Endometrial microvascular endothelial cells (primary cell): ENCODE results near the gene IQGAP2. TPM values are rescaled to one million over a fixed set of nuclear protein-coding genes. Genes with fewer than 3 reads are reported as not detected.

Source experiments
- in situ Hi-C: cut with HindIII; loops from 2 replicates; pipeline ENCODE4 v1.10.0; 2017; ENCODE audit warnings: low sequenced_read_pairs, low pct_unique_long_range_greater_than_20kb; ENCODE audit errors: inconsistent ontology term
- total RNA-seq: library from RNA; depleted of rRNA; stranded (reverse); fragments of >200 nt; gene quantifications from one replicate; pipeline ENCODE4 v1.2.3, GENCODE V29; 2015; ENCODE audit errors: inconsistent ontology term

IQGAP2 gene
- total RNA-seq, 1 donor from 2014 or later: 0.09 TPM

GRCh38 chr5:76383126-76383832 lies 19.8 kb upstream of the IQGAP2 start:
- in situ Hi-C loops: no loop called here

- in situ Hi-C loops: no loop called here
Measured at GRCh38 chr5:76384189-76384588, 18.9 kb upstream of the IQGAP2 start.

GRCh38 chr5:76384705-76385104 lies 18.4 kb upstream of the IQGAP2 start:
- in situ Hi-C loops: no loop called here

GRCh38 chr5:76385540-76385939 lies 17.5 kb upstream of the IQGAP2 start:
- in situ Hi-C loops: no loop called here

GRCh38 chr5:76386360-76386759 lies 16.7 kb upstream of the IQGAP2 start:
- in situ Hi-C loops: no loop called here

GRCh38 chr5:76388236-76388635 lies 14.8 kb upstream of the IQGAP2 start:
- in situ Hi-C loops: no loop called here

- in situ Hi-C loops: no loop called here
Measured at GRCh38 chr5:76388791-76389512, 14.1 kb upstream of the IQGAP2 start.

GRCh38 chr5:76389513-76390154 lies 13.5 kb upstream of the IQGAP2 start:
- in situ Hi-C loops: no loop called here

GRCh38 chr5:76391014-76391413 lies 12.1 kb upstream of the IQGAP2 start:
- in situ Hi-C loops: no loop called here

- in situ Hi-C loops: no loop called here
Measured at GRCh38 chr5:76393035-76393680, 9.9 kb upstream of the IQGAP2 start.

GRCh38 chr5:76397200-76397599 lies 5.9 kb upstream of the IQGAP2 start:
- in situ Hi-C loops: no loop called here

- in situ Hi-C loops: no loop called here
Measured at GRCh38 chr5:76399268-76399667, 3.8 kb upstream of the IQGAP2 start.

- in situ Hi-C loops: no loop called here
Measured at GRCh38 chr5:76400466-76400865, 2.6 kb upstream of the IQGAP2 start.

- in situ Hi-C loops: no loop called here
Measured at GRCh38 chr5:76401801-76402250, 1.3 kb upstream of the IQGAP2 start.

GRCh38 chr5:76402251-76402885 lies 717 bp upstream of the IQGAP2 start:
- in situ Hi-C loops: no loop called here

GRCh38 chr5:76403766-76404222 lies 709 bp downstream of the IQGAP2 start:
- in situ Hi-C loops: no loop called here

GRCh38 chr5:76404223-76405211 lies 1.4 kb downstream of the IQGAP2 start:
- in situ Hi-C loops: no loop called here

- in situ Hi-C loops: no loop called here
Measured at GRCh38 chr5:76406014-76406413, 2.9 kb downstream of the IQGAP2 start.
